GM21367 (cell line): Measurements from ENCODE around the gene MC1R.
"Not testable (repeated sequence)": the region's sequence is repeated elsewhere in the genome, so short reads cannot be mapped to it uniquely, and the experiment has no call there.

ENCODE experiments used
- ATAC-seq: cut with Tn5 transposase; IDR thresholded peaks from one replicate; pipeline ENCODE4 v1.9.1; 2021; ENCODE audit not compliant: unreplicated experiment

The MC1R gene

GRCh38 chr16:89918453-89919347 is at the start of gene MC1R:
MC1R (plus strand) TSS chr16:89918862; CDS start chr16:89919259, 397 bp downstream.
- ATAC-seq = no peak

GRCh38 chr16:89869911-89870310 is 48.8 kb upstream of the MC1R start:
- no peak for ATAC-seq

DNA sequence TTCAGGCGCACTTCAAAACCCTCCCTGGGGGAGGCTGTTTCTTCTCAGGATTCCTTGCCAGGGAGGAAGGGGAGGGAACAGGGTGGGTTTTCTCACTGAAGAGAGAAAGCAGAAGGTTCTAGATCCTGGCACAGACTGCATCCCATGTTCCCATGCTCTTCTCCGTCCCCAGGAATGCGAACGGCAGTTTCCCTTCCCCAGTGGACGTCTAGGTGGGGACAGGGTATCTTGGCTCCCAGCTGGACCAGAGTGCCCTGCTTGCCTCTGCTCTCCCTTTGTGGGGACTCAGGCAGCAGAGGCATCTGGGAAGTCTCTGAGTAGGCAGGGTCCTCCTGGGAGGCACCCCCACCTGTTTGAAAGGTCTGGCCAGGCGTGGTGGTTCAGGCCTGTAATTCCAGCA is 48.2 kb upstream of the MC1R start:
- ATAC-seq = no peak

GRCh38 chr16:89871895-89872294 is 46.8 kb upstream of the MC1R start:
- ATAC-seq = no peak

DNA sequence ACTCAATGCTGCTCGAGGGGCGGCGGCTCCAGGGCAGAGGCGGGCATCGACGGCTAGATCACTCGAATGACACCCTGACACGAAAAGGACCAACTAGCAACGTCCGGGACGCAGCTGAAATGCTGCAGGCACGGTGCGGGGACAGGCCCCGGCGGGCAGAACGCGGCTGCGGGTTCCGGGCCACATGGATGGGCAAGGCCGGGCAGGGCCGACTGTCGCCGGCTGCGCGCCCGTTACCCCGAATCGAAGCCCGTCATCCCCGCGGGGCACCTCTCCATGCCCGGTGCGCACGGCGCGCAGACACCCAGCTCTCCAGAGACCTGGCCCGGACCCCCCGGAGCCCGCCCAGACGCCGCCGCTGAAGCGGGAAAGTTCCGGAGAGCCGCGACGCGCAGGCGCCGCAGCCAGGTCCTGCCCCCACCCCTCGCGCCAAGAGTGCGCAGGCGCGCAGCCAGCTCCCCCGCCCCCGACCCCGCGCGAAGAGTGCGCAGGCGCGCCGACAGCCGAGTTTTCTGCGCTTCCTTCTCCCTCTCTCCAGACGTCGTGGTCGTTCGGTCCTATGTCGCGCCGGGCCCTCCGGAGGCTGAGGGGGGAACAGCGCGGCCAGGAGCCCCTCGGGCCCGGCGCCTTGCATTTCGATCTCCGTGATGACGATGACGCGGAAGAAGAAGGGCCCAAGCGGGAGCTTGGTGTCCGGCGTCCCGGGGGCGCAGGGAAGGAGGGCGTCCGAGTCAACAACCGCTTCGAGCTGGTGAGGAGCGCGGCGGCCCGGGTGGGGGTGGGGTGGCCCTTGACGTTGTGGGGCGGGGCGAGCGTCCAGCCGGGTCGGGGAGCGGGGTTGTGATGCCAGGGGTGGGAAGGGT is 45.3 kb upstream of the MC1R start, which contains the start of gene TCF25:
TCF25 (plus strand) TSS at position 484 of the 863 bp plus-strand sequence; CDS start at position 560, 76 bp downstream.
- peak; percentile 25 for ATAC-seq

DNA sequence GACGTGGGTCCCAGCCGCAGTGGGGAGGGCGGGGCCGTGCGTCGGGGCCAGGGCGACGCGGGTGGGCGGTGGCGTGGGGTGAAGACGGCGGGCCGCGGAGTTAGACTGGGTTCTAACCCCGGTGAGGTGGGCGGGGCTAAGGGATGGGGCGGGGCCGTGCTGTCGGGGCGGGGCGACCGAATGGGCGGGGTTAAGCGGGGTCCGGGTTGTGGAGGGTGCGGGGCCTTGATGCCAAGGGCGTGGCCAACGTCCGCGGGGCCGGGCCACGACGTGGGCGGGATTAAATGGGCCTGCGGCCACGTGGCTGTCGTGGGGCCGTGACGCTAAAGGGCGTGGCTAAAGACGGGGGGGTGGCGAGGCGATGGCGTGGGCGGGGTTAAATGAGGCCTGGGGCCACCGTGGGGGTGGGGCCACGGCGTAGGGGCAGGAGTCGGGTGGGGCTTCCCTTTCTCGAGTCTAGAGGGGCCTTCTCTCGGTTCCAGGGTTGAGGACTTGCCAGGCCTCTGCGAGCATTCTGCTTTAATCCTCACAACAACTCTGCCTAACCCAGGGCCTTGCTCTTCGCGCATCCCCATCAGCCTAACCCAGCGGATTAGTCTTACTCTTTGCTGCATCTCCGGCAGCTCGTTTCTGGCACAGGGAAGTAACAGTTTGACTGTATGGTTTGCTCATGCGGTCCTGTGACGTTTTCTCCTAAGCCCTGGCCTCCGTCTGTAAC is 44.5 kb upstream of the MC1R start:
- peak; percentile 63 for ATAC-seq

- ATAC-seq = not testable (repeated sequence)
Measured at GRCh38 chr16:89879123-89879522, 39.5 kb upstream of the MC1R start.

DNA sequence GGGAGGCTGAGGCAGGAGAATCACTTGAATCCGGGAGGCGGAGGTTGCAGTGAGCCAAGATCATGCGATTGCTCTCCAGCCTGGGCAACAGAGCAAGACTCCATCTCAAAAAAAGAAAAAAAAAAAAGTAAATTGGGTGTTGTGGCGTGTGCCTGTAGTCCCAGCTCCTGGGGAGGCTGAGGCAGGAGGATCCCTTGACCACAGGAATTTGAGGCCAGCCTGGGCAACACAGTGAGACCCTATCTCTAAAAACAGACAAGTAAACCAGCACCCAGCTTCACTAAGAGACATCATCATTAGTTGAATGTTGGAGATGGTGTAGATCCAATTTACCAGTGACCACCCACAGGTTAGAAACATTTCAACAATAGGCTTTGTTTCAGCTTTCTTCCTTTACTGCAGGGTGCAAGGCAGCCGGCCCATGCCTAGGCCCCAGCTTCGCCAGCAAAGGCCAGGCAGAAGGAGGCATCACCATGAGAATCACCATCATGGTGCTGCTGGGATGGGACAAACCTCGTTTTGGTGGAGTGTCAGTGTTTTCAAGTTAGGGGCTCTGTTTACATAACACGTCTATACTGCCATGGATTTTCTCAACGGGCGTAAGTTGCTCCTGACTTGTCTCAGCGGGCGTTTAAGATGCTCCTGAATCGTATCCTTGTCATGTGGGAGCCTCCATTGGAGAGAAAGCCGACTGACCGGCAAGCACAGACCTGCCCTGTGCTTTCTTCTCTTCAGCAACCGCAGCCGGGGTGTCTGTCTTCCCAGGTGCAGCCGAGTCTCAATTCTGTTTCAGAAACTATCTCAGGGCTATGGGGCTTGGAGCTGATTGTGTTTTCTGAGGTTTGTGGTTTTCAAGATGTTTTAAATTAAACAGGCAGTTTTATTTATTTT is 37.9 kb upstream of the MC1R start:
- ATAC-seq = no peak

GRCh38 chr16:89881368-89881730 is 37.3 kb upstream of the MC1R start:
- ATAC-seq = no peak

GRCh38 chr16:89883346-89884040 is 35.2 kb upstream of the MC1R start:
- no peak for ATAC-seq

DNA sequence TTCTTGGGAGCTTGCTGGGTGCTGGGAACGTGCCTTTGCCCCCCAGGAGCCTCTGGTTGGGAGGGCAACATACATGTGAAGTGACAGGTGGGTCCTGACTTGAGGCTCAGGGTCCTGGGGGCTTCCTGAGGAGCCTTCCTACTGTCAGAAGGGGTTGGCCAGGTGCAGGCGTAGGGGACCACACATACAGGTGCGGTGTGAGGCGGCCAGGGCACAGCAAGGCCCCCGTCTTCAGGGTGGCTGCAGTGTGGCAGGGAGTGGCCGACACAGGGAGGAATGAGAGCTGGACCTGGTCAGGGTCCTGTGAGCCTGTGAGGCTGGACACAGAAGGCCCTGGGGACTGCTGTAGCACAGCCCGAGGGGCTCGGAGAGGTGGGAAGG is 34.6 kb upstream of the MC1R start:
- no peak for ATAC-seq

DNA sequence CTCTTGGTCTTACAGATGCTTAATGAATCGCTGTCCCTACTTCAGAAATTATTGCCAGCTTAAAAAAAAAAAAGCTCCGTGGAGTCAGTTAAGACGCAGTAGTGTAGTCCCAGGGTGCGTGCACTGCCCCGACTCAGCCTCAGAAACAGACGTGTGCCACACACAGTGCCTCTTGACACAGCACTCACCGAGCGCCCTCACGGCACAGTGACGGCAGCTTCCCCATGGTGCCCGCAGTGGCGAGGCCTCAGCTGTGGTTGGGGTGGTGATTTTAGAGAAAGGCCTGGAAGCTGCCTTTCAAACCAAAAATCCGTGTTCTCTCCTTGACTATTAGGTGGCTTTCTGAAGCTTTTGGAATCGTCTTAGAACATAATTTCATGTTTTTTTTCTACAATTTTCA is 31.4 kb upstream of the MC1R start:
- no peak for ATAC-seq

GRCh38 chr16:89890200-89890599 is 28.5 kb upstream of the MC1R start:
- ATAC-seq = no peak

DNA sequence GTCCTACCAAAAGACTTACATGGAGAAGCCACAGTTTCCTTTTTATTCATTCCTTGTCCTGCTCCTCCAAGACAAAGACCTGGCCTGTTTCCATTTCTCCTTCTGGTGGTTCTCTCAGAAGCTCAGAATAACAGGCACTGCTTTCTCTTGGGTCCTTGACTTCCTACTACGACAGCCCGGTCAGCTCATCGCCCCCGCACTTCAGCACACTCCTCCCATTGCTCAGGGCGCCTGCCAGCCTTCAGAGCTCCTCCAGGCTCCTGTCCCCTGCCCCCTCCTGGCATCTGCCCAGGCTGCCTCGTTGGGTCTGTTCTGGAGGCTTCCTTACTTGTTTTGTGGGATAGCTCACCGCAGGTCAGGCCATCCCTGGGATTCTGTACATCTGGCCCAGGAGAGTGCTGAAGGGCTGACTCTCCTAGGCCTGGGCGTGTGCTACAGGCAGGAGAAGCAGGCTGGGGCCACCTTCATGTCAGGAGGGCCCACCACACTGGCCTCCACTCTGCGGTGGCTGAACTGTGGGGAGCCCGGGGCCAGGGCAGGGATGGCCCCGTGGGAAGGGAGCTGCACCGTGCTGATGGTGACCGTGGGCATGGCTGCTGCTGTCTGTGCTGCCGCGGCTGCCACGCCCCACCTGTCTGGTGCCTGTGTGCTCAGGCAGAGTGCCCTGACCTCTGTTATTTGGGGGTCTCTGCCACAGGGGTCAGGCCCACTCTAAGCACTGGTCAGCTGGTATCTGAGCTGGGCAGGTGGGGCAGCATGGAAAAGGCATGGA is 27.6 kb upstream of the MC1R start:
- ATAC-seq = no peak

- ATAC-seq = no peak
Measured at GRCh38 chr16:89892055-89892630, 26.5 kb upstream of the MC1R start.

DNA sequence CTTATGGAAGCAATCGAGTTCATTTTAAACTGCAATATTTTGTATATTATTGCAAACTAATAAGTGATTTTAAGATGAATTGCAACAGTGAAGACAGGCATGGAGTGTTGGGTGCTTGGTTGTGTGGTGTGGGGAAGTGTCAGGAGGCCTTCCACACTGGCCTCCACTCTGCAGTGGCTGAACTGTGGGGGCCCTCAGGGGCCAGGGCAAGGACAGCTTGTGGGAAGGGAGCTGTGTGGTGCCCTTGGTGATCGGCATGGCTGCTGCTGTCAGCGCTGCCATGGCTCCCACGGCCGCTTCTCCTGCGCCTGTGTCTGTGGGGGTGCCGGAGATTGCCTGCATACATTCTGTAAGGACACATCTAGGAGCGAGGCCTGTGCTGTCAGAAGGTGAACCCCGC is 26.0 kb upstream of the MC1R start:
- no peak for ATAC-seq

DNA sequence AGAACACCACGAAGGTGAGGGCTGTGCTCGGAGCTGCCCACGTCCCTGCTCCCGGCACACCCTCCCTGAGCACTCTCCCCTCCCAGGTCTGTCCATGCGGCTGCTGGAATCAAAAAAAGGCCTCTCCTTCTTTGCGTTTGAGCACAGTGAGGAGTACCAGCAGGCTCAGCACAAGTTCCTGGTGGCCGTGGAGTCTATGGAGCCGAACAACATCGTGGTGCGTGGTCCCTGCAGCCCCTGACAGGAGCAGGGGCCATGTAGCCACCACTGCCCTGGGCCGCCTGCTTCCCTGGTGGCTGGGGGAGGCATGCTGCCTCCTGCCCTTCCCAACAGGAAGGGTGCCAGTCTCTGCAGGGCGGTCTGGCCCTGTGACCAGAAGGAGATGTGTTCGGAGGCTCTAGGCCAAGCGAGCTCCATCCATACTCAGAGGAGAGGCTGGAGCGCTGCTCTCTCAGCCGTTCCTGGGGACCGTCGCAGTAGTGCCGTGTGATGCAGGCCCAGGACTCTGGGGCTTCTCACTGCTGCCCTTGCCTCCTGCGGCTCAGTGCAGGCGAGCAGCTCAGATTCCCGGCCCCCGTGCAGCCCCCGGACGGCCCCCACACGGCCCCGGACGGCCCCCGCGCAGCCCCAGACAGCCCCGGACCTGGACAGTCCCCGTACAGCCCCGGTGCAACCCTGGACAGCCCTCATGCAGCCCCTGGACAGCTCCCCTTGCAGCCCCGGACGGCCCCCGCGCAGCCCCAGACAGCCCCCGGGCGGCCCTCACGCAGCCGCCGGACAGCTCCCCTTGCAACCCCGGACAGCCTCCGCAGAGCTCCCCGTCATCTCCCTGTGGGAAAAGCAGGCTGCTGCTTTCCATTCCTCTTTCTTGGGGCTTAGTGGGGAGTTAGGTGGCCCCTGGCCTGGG is 24.8 kb upstream of the MC1R start:
- ATAC-seq = no peak
